Suprapubic skin (tissue), 4 donors: ENCODE data around the gene MAPRE3. TPM values are rescaled to one million over a fixed set of nuclear protein-coding genes. Genes with fewer than 3 reads are reported as not detected.

Experiments
- DNase-seq, 2 donors: peaks; one replicate each; pipeline ENCODE4 v3.0.0-alpha.2; 2019; ENCODE audit warnings: low spot score in 2 of 2
- H3K27ac ChIP-seq: fragments of 200-600 bp; sonication (generic); one replicate; pipeline ENCODE4 v1.5.1; 2019
- H3K27me3 ChIP-seq: fragments of 200-600 bp; sonication (generic); one replicate; pipeline ENCODE4 v1.5.1; 2019
- H3K36me3 ChIP-seq: fragments of 200-600 bp; sonication (generic); one replicate; pipeline ENCODE4 v1.5.1; 2019
- H3K4me1 ChIP-seq: fragments of 200-600 bp; sonication (generic); one replicate; pipeline ENCODE4 v1.5.1; 2019
- H3K4me3 ChIP-seq: fragments of 200-600 bp; sonication (generic); one replicate; pipeline ENCODE4 v1.5.1; 2019; ENCODE audit warnings: mild to moderate bottlenecking
- H3K9me3 ChIP-seq: fragments of 200-600 bp; sonication (generic); one replicate; pipeline ENCODE4 v1.5.1; 2019
- EP300 ChIP-seq: sonication (generic); formaldehyde crosslinking; IDR thresholded peaks from one replicate; pipeline ENCODE4 v1.6.1; 2017; ENCODE audit warnings: antibody characterized with exemption
- POLR2A ChIP-seq, 2 donors: fragments of 450-650 bp; IDR thresholded peaks; one replicate each; pipeline ENCODE4 v1.6.1; 2017; ENCODE audit warnings: antibody characterized with exemption in 2 of 2, mild to moderate bottlenecking in 2 of 2, moderate library complexity in 2 of 2
- POLR2AphosphoS5 ChIP-seq, 3 donors: sonication (generic); formaldehyde crosslinking; IDR thresholded peaks; one replicate each; pipeline ENCODE4 v1.6.1; 2017; ENCODE audit warnings: antibody characterized with exemption in 3 of 3
- WGBS: methylation state at CpG from one replicate; pipeline ENCODE4 v1.1.5; 2018; 5-methylcytosine and 5-hydroxymethylcytosine counted together
- total RNA-seq, 4 donors: library from RNA; depleted of rRNA; stranded (reverse); fragments of >200 nt; gene quantifications; one replicate each; pipeline ENCODE4 v1.1.0, GENCODE V29; 2016
- TF ChIP-seq, protein P1 (sequence below), 2 donors: fragments of 200-600 bp in 1 of 2; fragments of 450-650 bp in 1 of 2; sonication (generic) in 1 of 2; IDR thresholded peaks; one replicate each; pipeline ENCODE4 v1.5.1; 2016 to 2019; ENCODE audit warnings: antibody characterized with exemption in 2 of 2, mild to moderate bottlenecking in 1 of 2, moderate library complexity in 1 of 2

The MAPRE3 gene
- total RNA-seq, 4 donors from 2014 or later: 29.5 to 57.5 (median 34.0) TPM

GRCh38 chr2:27038631-27039339 lies 68.3 kb downstream of the MAPRE3 start:
- H3K4me3 ChIP-seq: no peak overlapping the region
- H3K9me3 ChIP-seq: no peaks in the 10 kb centered on the region
- H3K36me3 ChIP-seq: peaks cover 67% of the 10 kb centered on the region
- H3K27me3 ChIP-seq: no peaks in the 10 kb centered on the region
- peaks cover 14% of the 10 kb centered on the region for H3K4me1 ChIP-seq
- 78% methylated on average over 16 of the region's 17 CpGs for WGBS
- TF ChIP-seq POLR2A (IDR thresholded peaks at IDR 0.05) (no peak), POLR2AphosphoS5 (IDR thresholded peaks at IDR 0.05) (no peak), EP300 (no peak)
- TF ChIP-seq, protein P1, sequence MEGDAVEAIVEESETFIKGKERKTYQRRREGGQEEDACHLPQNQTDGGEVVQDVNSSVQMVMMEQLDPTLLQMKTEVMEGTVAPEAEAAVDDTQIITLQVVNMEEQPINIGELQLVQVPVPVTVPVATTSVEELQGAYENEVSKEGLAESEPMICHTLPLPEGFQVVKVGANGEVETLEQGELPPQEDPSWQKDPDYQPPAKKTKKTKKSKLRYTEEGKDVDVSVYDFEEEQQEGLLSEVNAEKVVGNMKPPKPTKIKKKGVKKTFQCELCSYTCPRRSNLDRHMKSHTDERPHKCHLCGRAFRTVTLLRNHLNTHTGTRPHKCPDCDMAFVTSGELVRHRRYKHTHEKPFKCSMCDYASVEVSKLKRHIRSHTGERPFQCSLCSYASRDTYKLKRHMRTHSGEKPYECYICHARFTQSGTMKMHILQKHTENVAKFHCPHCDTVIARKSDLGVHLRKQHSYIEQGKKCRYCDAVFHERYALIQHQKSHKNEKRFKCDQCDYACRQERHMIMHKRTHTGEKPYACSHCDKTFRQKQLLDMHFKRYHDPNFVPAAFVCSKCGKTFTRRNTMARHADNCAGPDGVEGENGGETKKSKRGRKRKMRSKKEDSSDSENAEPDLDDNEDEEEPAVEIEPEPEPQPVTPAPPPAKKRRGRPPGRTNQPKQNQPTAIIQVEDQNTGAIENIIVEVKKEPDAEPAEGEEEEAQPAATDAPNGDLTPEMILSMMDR (IDR thresholded peaks at IDR 0.05): no peak
- no peak overlapping the region for H3K27ac ChIP-seq
- no peak for DNase-seq

- Histone ChIP-seq H3K36me3 (peaks cover 67% of the 10 kb centered on the region), H3K4me1 (peaks cover 8% of the 10 kb centered on the region), H3K27ac (no peak overlapping the region), H3K27me3 (no peaks in the 10 kb centered on the region), H3K4me3 (no peak overlapping the region), H3K9me3 (no peaks in the 10 kb centered on the region)
- DNase-seq: no peak
- no peak for TF ChIP-seq EP300
- no peak for TF ChIP-seq POLR2A (IDR thresholded peaks at IDR 0.05)
- TF ChIP-seq, protein P1 (IDR thresholded peaks at IDR 0.05): no peak
- no peak for TF ChIP-seq POLR2AphosphoS5 (IDR thresholded peaks at IDR 0.05)
- WGBS: 100% methylated on average over 3 of the region's 6 CpGs
Measured at GRCh38 chr2:27039426-27039825, 69.0 kb downstream of the MAPRE3 start.

- WGBS: 100% methylated on average over 6 of the region's 7 CpGs
- TF ChIP-seq POLR2AphosphoS5 (IDR thresholded peaks at IDR 0.05) (no peak), POLR2A (IDR thresholded peaks at IDR 0.05) (no peak), EP300 (no peak)
- TF ChIP-seq, protein P1 (IDR thresholded peaks at IDR 0.05): no peak
Measured at GRCh38 chr2:27039871-27040270, 69.4 kb downstream of the MAPRE3 start.

GRCh38 chr2:27040282-27040681 lies 69.8 kb downstream of the MAPRE3 start:
- WGBS: 91% methylated on average over 6 of the region's 8 CpGs
- Histone ChIP-seq H3K36me3 (peaks cover 62% of the 10 kb centered on the region), H3K9me3 (no peaks in the 10 kb centered on the region), H3K4me1 (no peaks in the 10 kb centered on the region), H3K27ac (no peak overlapping the region), H3K4me3 (no peak overlapping the region), H3K27me3 (no peaks in the 10 kb centered on the region)
- TF ChIP-seq, protein P1 (IDR thresholded peaks at IDR 0.05): no peak
- no peak for TF ChIP-seq POLR2A (IDR thresholded peaks at IDR 0.05)
- no peak for TF ChIP-seq POLR2AphosphoS5 (IDR thresholded peaks at IDR 0.05)
- no peak for TF ChIP-seq EP300
- no peak for DNase-seq

More at GRCh38 chr2:27039871-27040270, 69.4 kb downstream of the MAPRE3 start:
- H3K4me1 ChIP-seq: peaks cover 4% of the 10 kb centered on the region
- H3K27ac ChIP-seq: no peak overlapping the region
- no peaks in the 10 kb centered on the region for H3K27me3 ChIP-seq
- H3K4me3 ChIP-seq: no peak overlapping the region
- no peak for DNase-seq
- no peaks in the 10 kb centered on the region for H3K9me3 ChIP-seq
- H3K36me3 ChIP-seq: peaks cover 67% of the 10 kb centered on the region

- Histone ChIP-seq H3K9me3 (no peaks in the 10 kb centered on the region), H3K27me3 (no peaks in the 10 kb centered on the region), H3K36me3 (peaks cover 48% of the 10 kb centered on the region), H3K4me3 (no peak overlapping the region), H3K27ac (no peak overlapping the region), H3K4me1 (no peaks in the 10 kb centered on the region)
- TF ChIP-seq POLR2AphosphoS5 (IDR thresholded peaks at IDR 0.05) (no peak), POLR2A (IDR thresholded peaks at IDR 0.05) (no peak), EP300 (no peak)
- TF ChIP-seq, protein P1 (IDR thresholded peaks at IDR 0.05): no peak
- WGBS: 72% methylated on average over 5 of the region's 5 CpGs
- DNase-seq: no peak
Measured at GRCh38 chr2:27041752-27042151, 71.3 kb downstream of the MAPRE3 start.
